ENCODE measurements around the gene FARP2. TPM values are rescaled to one million over a fixed set of nuclear protein-coding genes. Genes with fewer than 3 reads are reported as not detected.

The FARP2 gene
- polyA plus RNA-seq, 2 donors = 13.2 to 19.9 TPM

GRCh38 chr2:241349941-241350340 is 6.1 kb upstream of the FARP2 start:
- Histone ChIP-seq H3K36me3 (ENCODE audit: control insufficient read depth in 2 of 2, insufficient read depth in 2 of 2, low read length in 1 of 2) (peaks cover 20 to 27% of the 10 kb centered on the region in 2 donors), H3K27me3 (ENCODE audit: control insufficient read depth in 1 of 2, insufficient read depth in 2 of 2, low read length in 2 of 2) (no peaks in the 10 kb centered on the region), H3K4me3 (ENCODE audit: low read depth in 1 of 2, low read length in 2 of 2) (no peak overlapping the region), H3K27ac (ENCODE audit: low read depth in 2 of 2, low read length in 1 of 2) (no peak overlapping the region), H3K4me1 (ENCODE audit: control insufficient read depth in 2 of 2, insufficient read depth in 2 of 2, low read length in 1 of 2) (peaks cover 0 to 2% of the 10 kb centered on the region in 2 donors), H3K9me3 (ENCODE audit: control insufficient read depth in 2 of 2, insufficient read depth in 1 of 2, low read depth in 1 of 2, low read length in 1 of 2) (no peaks in the 10 kb centered on the region)
- 93 to 96% methylated on average over 8 of the region's 8 CpGs for WGBS, 2 donors

GRCh38 chr2:241350530-241350877 is 5.6 kb upstream of the FARP2 start:
- H3K9me3 ChIP-seq (ENCODE audit: control insufficient read depth in 2 of 2, insufficient read depth in 1 of 2, low read depth in 1 of 2, low read length in 1 of 2) = no peaks in the 10 kb centered on the region
- 78 to 79% methylated on average over 2 of the region's 2 CpGs for WGBS, 2 donors
- peaks cover 20 to 23% of the 10 kb centered on the region in 2 donors for H3K36me3 ChIP-seq (ENCODE audit: control insufficient read depth in 2 of 2, insufficient read depth in 2 of 2, low read length in 1 of 2)

GRCh38 chr2:241350878-241351639 is 5.0 kb upstream of the FARP2 start:
- H3K36me3 ChIP-seq (ENCODE audit: control insufficient read depth in 2 of 2, insufficient read depth in 2 of 2, low read length in 1 of 2) = peaks cover 18 to 23% of the 10 kb centered on the region in 2 donors
- H3K4me1 ChIP-seq (ENCODE audit: control insufficient read depth in 2 of 2, insufficient read depth in 2 of 2, low read length in 1 of 2) = peaks cover 0 to 5% of the 10 kb centered on the region in 2 donors
- WGBS, 2 donors = 66 to 79% methylated on average over 9 of the region's 9 CpGs
- peak overlapping the region in 1 of 2 donors; percentile 29 for H3K27ac ChIP-seq (ENCODE audit: low read depth in 2 of 2, low read length in 1 of 2)
- H3K9me3 ChIP-seq (ENCODE audit: control insufficient read depth in 2 of 2, insufficient read depth in 1 of 2, low read depth in 1 of 2, low read length in 1 of 2) = no peaks in the 10 kb centered on the region
- H3K4me3 ChIP-seq (ENCODE audit: low read depth in 1 of 2, low read length in 2 of 2) = no peak overlapping the region
- no peaks in the 10 kb centered on the region for H3K27me3 ChIP-seq (ENCODE audit: control insufficient read depth in 1 of 2, insufficient read depth in 2 of 2, low read length in 2 of 2)

More at GRCh38 chr2:241350530-241350877, 5.6 kb upstream of the FARP2 start:
- H3K4me1 ChIP-seq (ENCODE audit: control insufficient read depth in 2 of 2, insufficient read depth in 2 of 2, low read length in 1 of 2) = peaks cover 0 to 5% of the 10 kb centered on the region in 2 donors
- H3K27ac ChIP-seq (ENCODE audit: low read depth in 2 of 2, low read length in 1 of 2) = no peak overlapping the region
- no peaks in the 10 kb centered on the region for H3K27me3 ChIP-seq (ENCODE audit: control insufficient read depth in 1 of 2, insufficient read depth in 2 of 2, low read length in 2 of 2)
- H3K4me3 ChIP-seq (ENCODE audit: low read depth in 1 of 2, low read length in 2 of 2) = no peak overlapping the region

- Histone ChIP-seq H3K4me1 (ENCODE audit: control insufficient read depth in 2 of 2, insufficient read depth in 2 of 2, low read length in 1 of 2) (peaks cover 0 to 5% of the 10 kb centered on the region in 2 donors), H3K36me3 (ENCODE audit: control insufficient read depth in 2 of 2, insufficient read depth in 2 of 2, low read length in 1 of 2) (peaks cover 15 to 22% of the 10 kb centered on the region in 2 donors), H3K27ac (ENCODE audit: low read depth in 2 of 2, low read length in 1 of 2) (no peak overlapping the region), H3K9me3 (ENCODE audit: control insufficient read depth in 2 of 2, insufficient read depth in 1 of 2, low read depth in 1 of 2, low read length in 1 of 2) (no peaks in the 10 kb centered on the region), H3K27me3 (ENCODE audit: control insufficient read depth in 1 of 2, insufficient read depth in 2 of 2, low read length in 2 of 2) (no peaks in the 10 kb centered on the region), H3K4me3 (ENCODE audit: low read depth in 1 of 2, low read length in 2 of 2) (no peak overlapping the region)
- 59 to 69% methylated on average over 3 of the region's 3 CpGs for WGBS, 2 donors
These were observed 4.4 kb upstream of the FARP2 start for GRCh38 chr2:241351640-241352031.

GRCh38 chr2:241352227-241352626 is 3.9 kb upstream of the FARP2 start:
- Histone ChIP-seq H3K4me1 (ENCODE audit: control insufficient read depth in 2 of 2, insufficient read depth in 2 of 2, low read length in 1 of 2) (peaks cover 0 to 5% of the 10 kb centered on the region in 2 donors), H3K36me3 (ENCODE audit: control insufficient read depth in 2 of 2, insufficient read depth in 2 of 2, low read length in 1 of 2) (peaks cover 10 to 20% of the 10 kb centered on the region in 2 donors), H3K9me3 (ENCODE audit: control insufficient read depth in 2 of 2, insufficient read depth in 1 of 2, low read depth in 1 of 2, low read length in 1 of 2) (no peaks in the 10 kb centered on the region), H3K27ac (ENCODE audit: low read depth in 2 of 2, low read length in 1 of 2) (no peak overlapping the region), H3K27me3 (ENCODE audit: control insufficient read depth in 1 of 2, insufficient read depth in 2 of 2, low read length in 2 of 2) (no peaks in the 10 kb centered on the region), H3K4me3 (ENCODE audit: low read depth in 1 of 2, low read length in 2 of 2) (no peak overlapping the region)
- 75% methylated on average over 3 of the region's 3 CpGs for WGBS, 2 donors

- peak overlapping the region; percentile 87 to 89 for H3K27ac ChIP-seq (ENCODE audit: low read depth in 2 of 2, low read length in 1 of 2)
- peaks cover 4 to 19% of the 10 kb centered on the region in 2 donors for H3K36me3 ChIP-seq (ENCODE audit: control insufficient read depth in 2 of 2, insufficient read depth in 2 of 2, low read length in 1 of 2)
- H3K4me3 ChIP-seq (ENCODE audit: low read depth in 1 of 2, low read length in 2 of 2) = peak overlapping the region in 1 of 2 donors; percentile 35
- peaks cover 0 to 5% of the 10 kb centered on the region in 2 donors for H3K4me1 ChIP-seq (ENCODE audit: control insufficient read depth in 2 of 2, insufficient read depth in 2 of 2, low read length in 1 of 2)
- 29 to 36% methylated on average over 22 to 40 of the region's 40 CpGs for WGBS, 2 donors
- no peaks in the 10 kb centered on the region for H3K9me3 ChIP-seq (ENCODE audit: control insufficient read depth in 2 of 2, insufficient read depth in 1 of 2, low read depth in 1 of 2, low read length in 1 of 2)
- H3K27me3 ChIP-seq (ENCODE audit: control insufficient read depth in 1 of 2, insufficient read depth in 2 of 2, low read length in 2 of 2) = no peaks in the 10 kb centered on the region
These were observed 1.1 kb upstream of the FARP2 start for GRCh38 chr2:241354668-241355658.

- Histone ChIP-seq H3K4me3 (ENCODE audit: low read depth in 1 of 2, low read length in 2 of 2) (peak overlapping the region; percentile 77 to 79), H3K4me1 (ENCODE audit: control insufficient read depth in 2 of 2, insufficient read depth in 2 of 2, low read length in 1 of 2) (peaks cover 0 to 5% of the 10 kb centered on the region in 2 donors), H3K27ac (ENCODE audit: low read depth in 2 of 2, low read length in 1 of 2) (peak overlapping the region; percentile 90 to 94), H3K9me3 (ENCODE audit: control insufficient read depth in 2 of 2, insufficient read depth in 1 of 2, low read depth in 1 of 2, low read length in 1 of 2) (no peaks in the 10 kb centered on the region), H3K36me3 (ENCODE audit: control insufficient read depth in 2 of 2, insufficient read depth in 2 of 2, low read length in 1 of 2) (peaks cover 0 to 9% of the 10 kb centered on the region in 2 donors), H3K27me3 (ENCODE audit: control insufficient read depth in 1 of 2, insufficient read depth in 2 of 2, low read length in 2 of 2) (no peaks in the 10 kb centered on the region)
- 16% methylated on average over 5 of the region's 5 CpGs for WGBS, 2 donors
These were observed 781 bp downstream of the FARP2 start for GRCh38 chr2:241356871-241357260.

- H3K27ac ChIP-seq (ENCODE audit: low read depth in 2 of 2, low read length in 1 of 2) = no peak overlapping the region
- WGBS, 2 donors = 40 to 46% methylated on average over 3 of the region's 3 CpGs
These were observed 1.4 kb downstream of the FARP2 start for GRCh38 chr2:241357531-241357930.

GRCh38 chr2:241358470-241358869 is 2.4 kb downstream of the FARP2 start:
- Histone ChIP-seq H3K36me3 (ENCODE audit: control insufficient read depth in 2 of 2, insufficient read depth in 2 of 2, low read length in 1 of 2) (peaks cover 0 to 7% of the 10 kb centered on the region in 2 donors), H3K9me3 (ENCODE audit: control insufficient read depth in 2 of 2, insufficient read depth in 1 of 2, low read depth in 1 of 2, low read length in 1 of 2) (no peaks in the 10 kb centered on the region), H3K27me3 (ENCODE audit: control insufficient read depth in 1 of 2, insufficient read depth in 2 of 2, low read length in 2 of 2) (no peaks in the 10 kb centered on the region), H3K4me3 (ENCODE audit: low read depth in 1 of 2, low read length in 2 of 2) (no peak overlapping the region), H3K27ac (ENCODE audit: low read depth in 2 of 2, low read length in 1 of 2) (no peak overlapping the region), H3K4me1 (ENCODE audit: control insufficient read depth in 2 of 2, insufficient read depth in 2 of 2, low read length in 1 of 2) (peaks cover 0 to 5% of the 10 kb centered on the region in 2 donors)
- WGBS, 2 donors = 70 to 79% methylated on average over 5 of the region's 5 CpGs

More at GRCh38 chr2:241357531-241357930, 1.4 kb downstream of the FARP2 start:
- Histone ChIP-seq H3K36me3 (ENCODE audit: control insufficient read depth in 2 of 2, insufficient read depth in 2 of 2, low read length in 1 of 2) (peaks cover 0 to 9% of the 10 kb centered on the region in 2 donors), H3K4me1 (ENCODE audit: control insufficient read depth in 2 of 2, insufficient read depth in 2 of 2, low read length in 1 of 2) (peaks cover 0 to 5% of the 10 kb centered on the region in 2 donors), H3K9me3 (ENCODE audit: control insufficient read depth in 2 of 2, insufficient read depth in 1 of 2, low read depth in 1 of 2, low read length in 1 of 2) (no peaks in the 10 kb centered on the region), H3K4me3 (ENCODE audit: low read depth in 1 of 2, low read length in 2 of 2) (peak overlapping the region in 1 of 2 donors; percentile 77), H3K27me3 (ENCODE audit: control insufficient read depth in 1 of 2, insufficient read depth in 2 of 2, low read length in 2 of 2) (no peaks in the 10 kb centered on the region)
